Bronchial epithelial cell (primary cell): Measurements from ENCODE around the gene RPL23. TPM values are rescaled to one million over a fixed set of nuclear protein-coding genes. Genes with fewer than 3 reads are reported as not detected.

Source experiments
- DNase-seq: peaks from one replicate; pipeline ENCODE4 v3.0.0-alpha.2; 2010; ENCODE audit warnings: low read depth
- FAIRE-seq: peaks from 2 replicates; lab custom pipeline; 2011; peaks lifted over from hg19 to GRCh38; lab: Jason Lieb, UNC
- H3K27me3 ChIP-seq: 2 replicates; pipeline ENCODE4 v1.5.1; 2011; ENCODE audit warnings: low read length; ENCODE audit not compliant: control insufficient read depth, insufficient read depth
- H3K36me3 ChIP-seq: 2 replicates; pipeline ENCODE4 v1.5.1; 2011; ENCODE audit warnings: low read length; ENCODE audit not compliant: control insufficient read depth, insufficient read depth
- H3K4me3 ChIP-seq: 2 replicates; pipeline ENCODE4 v1.5.1; 2011; ENCODE audit warnings: mild to moderate bottlenecking, low read depth, low read length, control low read depth
- CTCF ChIP-seq: IDR thresholded peaks from 2 replicates; pipeline ENCODE4 v1.5.1; 2011; ENCODE audit warnings: mild to moderate bottlenecking, moderate library complexity, low read length, control low read depth, inconsistent platforms; ENCODE audit not compliant: insufficient read depth, severe bottlenecking
- total RNA-seq: library from RNA; depleted of rRNA; stranded (reverse); fragments of >200 nt; gene quantifications from 2 replicates; pipeline ENCODE4 v1.2.1, GENCODE V29; 2014

RPL23 gene
- total RNA-seq, 1 donor from 2014 or later = 3,303 TPM

GRCh38 chr17:38874505-38875400 is 21.2 kb upstream of the RPL23 start:
- TF ChIP-seq CTCF = no peak

GRCh38 chr17:38873640-38874380 is 20.3 kb upstream of the RPL23 start:
- FAIRE-seq (no peak), DNase-seq (no peak)
- no peak overlapping the region for H3K4me3 ChIP-seq
- H3K36me3 ChIP-seq = peaks cover 12% of the 10 kb centered on the region
- no peaks in the 10 kb centered on the region for H3K27me3 ChIP-seq
- TF ChIP-seq CTCF = no peak

More at GRCh38 chr17:38874505-38875400, 21.2 kb upstream of the RPL23 start:
- DNase-seq (no peak), FAIRE-seq (no peak)
- H3K4me3 ChIP-seq = no peak overlapping the region
- H3K36me3 ChIP-seq = peaks cover 12% of the 10 kb centered on the region
- no peaks in the 10 kb centered on the region for H3K27me3 ChIP-seq

GRCh38 chr17:38872671-38873385 is 19.3 kb upstream of the RPL23 start:
- no peak for TF ChIP-seq CTCF
- Histone ChIP-seq H3K4me3 (no peak overlapping the region), H3K36me3 (peaks cover 9% of the 10 kb centered on the region), H3K27me3 (no peaks in the 10 kb centered on the region)
- DNase-seq (no peak), FAIRE-seq (no peak)

- FAIRE-seq = no peak
- no peak for TF ChIP-seq CTCF
Observed at GRCh38 chr17:38872027-38872511, 18.5 kb upstream of the RPL23 start.

GRCh38 chr17:38871247-38872015 is 17.9 kb upstream of the RPL23 start:
- Histone ChIP-seq H3K27me3 (no peaks in the 10 kb centered on the region), H3K36me3 (peaks cover 7% of the 10 kb centered on the region), H3K4me3 (peak overlapping the region; percentile 62)
- TF ChIP-seq CTCF = peak; percentile 20
- DNase-seq = peak; percentile 80
- no peak for FAIRE-seq

More at GRCh38 chr17:38872027-38872511, 18.5 kb upstream of the RPL23 start:
- no peak overlapping the region for H3K4me3 ChIP-seq
- H3K27me3 ChIP-seq = no peaks in the 10 kb centered on the region
- peaks cover 7% of the 10 kb centered on the region for H3K36me3 ChIP-seq
- no peak for DNase-seq
